GM18861 (cell line): ENCODE results near the gene CHRDL2.
"Not testable (repeated sequence)": the region's sequence is repeated elsewhere in the genome, so short reads cannot be mapped to it uniquely, and the experiment has no call there.

Source experiments
- ATAC-seq: cut with Tn5 transposase; IDR thresholded peaks from one replicate; pipeline ENCODE4 v1.9.1; 2021; ENCODE audit not compliant: unreplicated experiment

CHRDL2 gene

DNA sequence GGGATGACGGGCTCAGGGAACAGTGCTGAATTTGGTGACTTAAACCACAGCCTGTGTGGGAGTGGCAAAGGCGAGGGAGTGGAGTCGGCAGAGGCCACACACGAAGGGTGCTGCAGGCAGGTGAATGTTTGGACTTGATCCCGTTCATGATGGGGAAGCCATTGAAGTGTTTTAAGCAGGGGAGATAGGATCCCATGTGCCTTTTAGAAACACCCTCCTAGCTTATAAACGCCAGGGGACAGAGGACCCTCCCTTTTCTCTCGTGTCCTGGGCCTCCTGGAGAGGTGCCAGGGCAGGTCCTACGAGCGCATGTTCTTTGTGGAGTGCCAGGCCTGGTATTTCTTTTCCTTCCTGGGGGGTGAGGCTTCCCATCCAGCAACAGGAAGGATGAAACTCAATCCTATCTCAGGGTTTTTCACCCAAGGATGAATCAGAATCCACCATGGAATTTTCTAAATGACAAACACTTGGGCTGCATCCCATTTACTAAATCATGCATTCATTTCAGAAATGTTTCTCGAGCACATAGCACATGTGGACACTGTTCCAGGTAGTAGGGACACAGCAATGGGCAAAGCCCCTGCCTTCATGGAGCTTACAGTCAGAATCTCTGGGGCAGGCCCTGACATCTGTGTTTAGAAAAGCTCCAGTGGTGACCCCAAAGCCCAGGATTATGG lies 59.6 kb downstream of the CHRDL2 start:
- ATAC-seq = no peak

DNA sequence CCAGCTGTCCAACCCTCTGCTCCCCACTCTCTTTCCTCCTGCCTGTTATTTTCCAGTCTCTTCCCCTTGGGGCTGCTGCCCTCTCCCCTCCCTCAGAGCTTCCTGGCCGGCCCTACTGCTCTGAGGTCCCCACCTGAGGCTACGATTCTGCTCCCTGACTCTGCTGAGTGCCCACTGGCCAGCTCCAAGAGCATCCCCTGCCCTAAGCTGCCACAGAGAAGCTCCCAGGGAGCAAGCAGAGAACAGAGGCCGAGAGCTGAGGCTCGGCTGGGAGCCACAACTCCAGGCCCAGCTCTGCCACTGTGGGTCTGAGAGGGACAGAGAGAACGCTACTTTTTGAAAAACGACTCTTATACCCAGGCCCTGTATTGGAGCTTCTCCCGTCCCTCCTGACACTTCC lies 61.1 kb downstream of the CHRDL2 start:
- ATAC-seq = no peak

DNA sequence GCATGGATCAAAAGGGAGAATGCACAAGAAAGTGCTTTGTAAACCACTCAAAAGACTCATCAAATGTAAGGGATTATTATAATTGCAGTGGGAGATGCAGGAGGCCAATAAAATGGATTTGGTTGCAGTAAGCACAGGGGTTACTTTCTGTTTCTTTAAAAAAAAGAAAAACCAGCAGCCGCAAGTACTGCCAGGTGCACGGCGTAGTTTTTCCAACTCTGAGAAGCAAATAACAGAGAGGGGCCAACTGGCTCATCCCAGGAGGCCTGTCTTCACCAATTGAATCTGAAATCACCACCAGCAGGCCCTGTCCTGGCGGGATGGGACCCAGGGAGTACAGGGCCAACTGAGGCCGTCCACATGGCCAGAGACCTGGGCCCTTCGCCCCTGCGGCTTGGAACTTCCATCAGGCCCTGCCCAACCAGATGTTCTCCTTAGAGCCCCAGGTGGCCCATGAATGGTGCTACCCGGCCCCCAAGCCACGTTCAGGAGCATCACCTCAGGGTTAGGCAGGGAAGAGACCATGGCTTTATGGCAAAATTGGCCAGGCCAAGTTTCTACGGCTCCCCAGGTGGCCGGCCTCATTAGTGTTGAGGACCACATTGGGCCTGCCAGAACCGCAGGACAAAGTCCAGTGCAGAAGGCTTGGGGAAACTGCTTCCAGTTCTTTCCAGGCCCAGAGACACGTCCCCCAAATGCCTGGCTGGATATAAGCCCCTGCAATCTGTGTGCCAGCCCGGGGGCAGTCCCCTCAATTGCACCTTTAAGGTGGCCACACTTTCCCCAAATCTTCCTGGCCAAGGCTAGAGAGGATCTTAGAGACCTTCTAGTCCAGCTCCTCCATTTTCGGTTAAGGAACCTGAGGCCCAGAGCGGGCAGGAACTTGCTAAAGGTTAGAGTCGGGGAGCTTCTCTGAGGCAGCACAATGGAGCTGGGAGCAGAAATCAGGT lies 61.7 kb downstream of the CHRDL2 start:
- no peak for ATAC-seq

GRCh38 chr11:74663315-74663714 lies 67.9 kb downstream of the CHRDL2 start:
- no peak for ATAC-seq

DNA sequence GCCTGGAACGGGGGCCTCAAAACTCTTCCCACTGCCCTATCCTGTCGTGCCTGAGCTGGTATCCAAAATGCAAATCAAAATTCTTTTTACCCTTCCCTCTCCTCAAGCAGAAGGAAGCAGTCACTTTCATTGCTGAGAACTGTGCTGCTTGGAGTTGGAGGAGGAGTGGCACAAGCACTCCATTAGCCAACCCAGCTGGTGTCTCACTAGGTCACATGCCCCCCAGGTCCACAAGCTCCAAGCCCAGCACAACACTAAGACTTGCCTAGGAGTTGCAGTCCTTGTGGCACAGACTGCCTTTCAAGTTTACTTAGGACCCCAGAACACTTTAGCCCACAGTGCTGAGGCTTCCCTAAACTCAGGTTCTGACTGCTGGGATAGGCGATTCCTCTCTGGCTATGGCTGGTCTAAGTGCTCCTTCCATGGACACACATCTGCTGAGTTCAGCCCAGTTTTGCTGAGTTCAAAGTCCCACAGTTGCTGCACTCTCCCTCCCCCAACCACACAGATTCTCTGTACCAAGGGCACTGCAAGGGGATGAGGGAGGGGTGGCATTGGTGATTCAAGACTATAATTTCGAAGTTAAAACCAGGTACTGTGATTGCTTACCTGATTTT lies 68.6 kb downstream of the CHRDL2 start:
- no peak for ATAC-seq

GRCh38 chr11:74659124-74659523 lies 72.1 kb downstream of the CHRDL2 start:
- ATAC-seq = not testable (repeated sequence)

DNA sequence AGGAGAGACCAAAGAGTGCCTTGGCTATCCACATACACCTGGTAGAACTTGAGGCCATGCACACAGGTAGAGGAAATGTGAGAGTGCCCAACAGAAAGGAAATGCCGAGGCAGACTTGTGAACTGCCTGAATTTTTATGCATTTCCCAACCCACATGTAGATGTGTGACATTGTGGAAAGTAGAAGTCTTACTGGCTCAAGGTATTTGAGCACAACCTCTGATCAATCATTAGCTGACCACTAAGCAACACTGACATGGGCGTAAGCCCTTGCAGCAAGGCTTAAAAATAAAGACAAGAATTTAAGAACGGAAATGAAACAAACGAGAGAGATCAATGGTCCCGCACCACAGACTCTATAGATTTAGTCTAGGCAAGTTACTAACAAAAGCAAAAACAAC lies 76.2 kb downstream of the CHRDL2 start:
- no peak for ATAC-seq

DNA sequence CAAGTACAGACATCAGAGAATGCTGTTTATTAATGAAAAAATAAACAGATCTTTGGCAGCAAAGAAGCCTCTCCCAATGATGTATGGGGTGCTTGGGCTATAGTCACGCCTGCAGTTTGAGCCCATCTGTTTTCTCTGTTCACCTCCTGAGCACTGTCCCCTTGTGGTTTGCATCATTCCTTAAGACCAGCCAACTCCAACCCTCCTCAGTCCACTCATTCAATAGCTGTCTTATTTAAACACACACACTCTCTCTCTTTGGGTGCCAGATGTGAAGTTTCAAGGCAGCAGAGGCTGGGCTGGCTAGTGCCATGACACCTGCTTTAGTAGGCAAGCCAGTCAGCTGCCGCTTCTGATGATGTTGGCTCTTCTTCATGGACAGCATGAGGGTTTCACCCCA lies 80.7 kb downstream of the CHRDL2 start:
- ATAC-seq = no peak

DNA sequence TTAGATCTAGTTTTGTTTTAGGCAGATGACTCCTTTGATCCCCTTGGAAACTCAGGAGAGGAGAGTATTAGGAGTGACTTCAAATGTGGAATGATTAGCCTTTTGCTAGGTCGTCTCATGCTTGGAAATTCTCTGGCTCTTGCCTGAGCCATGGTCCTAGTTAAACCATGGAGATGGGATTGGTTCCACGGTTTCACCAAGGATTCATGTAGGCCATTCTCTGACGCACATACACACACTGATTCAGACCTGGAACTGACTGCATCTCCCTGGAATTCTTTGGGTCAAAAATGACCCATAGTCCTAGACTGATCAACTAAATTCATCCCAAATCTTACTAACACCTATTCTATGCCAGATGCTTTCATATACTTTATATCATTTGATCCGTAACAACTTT lies 82.3 kb downstream of the CHRDL2 start:
- ATAC-seq = no peak

DNA sequence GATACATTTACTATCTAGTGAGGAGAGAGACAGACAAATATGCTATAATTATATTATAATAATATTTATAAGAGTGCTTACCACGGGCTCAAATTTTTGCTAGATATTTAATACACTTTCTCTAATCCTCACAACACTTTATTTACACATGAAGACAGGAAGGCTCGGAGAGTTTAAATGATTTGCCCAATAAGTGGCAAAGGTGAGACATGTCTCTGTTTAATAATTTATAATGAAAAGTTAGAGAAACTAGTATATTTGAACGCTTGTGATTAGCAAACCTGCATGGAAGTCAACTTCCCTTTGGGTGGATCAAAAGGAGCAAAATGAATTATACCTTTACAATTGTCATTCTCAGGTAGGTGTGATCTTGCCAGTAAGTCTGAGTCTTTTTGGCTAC lies 83.4 kb downstream of the CHRDL2 start:
- no peak for ATAC-seq

- no peak for ATAC-seq
These were observed 83.8 kb downstream of the CHRDL2 start for GRCh38 chr11:74647404-74647803.

DNA sequence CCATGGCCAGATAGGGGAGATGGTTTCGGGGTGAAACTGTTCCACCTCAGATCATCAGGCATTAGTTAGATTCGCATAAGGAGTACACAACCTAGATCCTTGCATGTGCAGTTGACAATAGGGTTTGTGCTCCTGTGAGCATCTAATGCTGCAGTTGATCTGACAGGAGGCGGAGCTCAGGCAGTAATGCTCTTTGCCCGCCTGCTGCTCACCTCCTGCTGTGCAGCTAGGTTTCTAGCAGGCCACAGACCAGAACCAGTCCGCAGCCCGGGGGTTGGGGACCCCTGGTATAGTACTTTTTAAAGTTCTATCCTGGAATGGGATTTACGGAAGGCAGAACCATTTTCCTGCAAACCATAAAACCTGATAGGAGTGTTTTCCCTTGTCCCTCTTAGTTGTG lies 84.3 kb downstream of the CHRDL2 start:
- no peak for ATAC-seq
